Stimulated activated CD8-positive, alpha-beta memory T cell treated with anti-CD3 and anti-CD28 coated beads, Interleukin-4, amount 100 ng/mL, for 1 hour (primary cell): Measurements from ENCODE around the gene PSMD7.

Experiments used
- DNase-seq, 2 donors: peaks; one replicate each; pipeline ENCODE4 v3.0.0-alpha.2; 2020; ENCODE audit warnings: low read depth in 2 of 2, low spot score in 1 of 2

The PSMD7 gene

GRCh38 chr16:74296432-74297144, at the start of gene PSMD7:
Gene PSMD7 (plus strand): TSS chr16:74296814. CDS start chr16:74296915, 101 bp downstream.
- peak; percentile 62 to 73 for DNase-seq

- no peak for DNase-seq
Measured at GRCh38 chr16:74249254-74249653, 47.4 kb upstream of the PSMD7 start.

- no peak for DNase-seq
Measured at GRCh38 chr16:74249846-74250245, 46.8 kb upstream of the PSMD7 start.

GRCh38 chr16:74252329-74252728, 44.3 kb upstream of the PSMD7 start:
- no peak for DNase-seq

- no peak for DNase-seq
Measured at GRCh38 chr16:74253161-74253938, 43.3 kb upstream of the PSMD7 start.

GRCh38 chr16:74257061-74257460, 39.6 kb upstream of the PSMD7 start:
- no peak for DNase-seq

- DNase-seq = no peak
Measured at GRCh38 chr16:74261068-74261467, 35.5 kb upstream of the PSMD7 start.

GRCh38 chr16:74264811-74265210, 31.8 kb upstream of the PSMD7 start:
- DNase-seq = no peak

GRCh38 chr16:74268372-74268782, 28.2 kb upstream of the PSMD7 start:
- DNase-seq = no peak

- DNase-seq = no peak
Measured at GRCh38 chr16:74271872-74272271, 24.7 kb upstream of the PSMD7 start.

- no peak for DNase-seq
Measured at GRCh38 chr16:74275031-74275636, 21.5 kb upstream of the PSMD7 start.

- no peak for DNase-seq
Measured at GRCh38 chr16:74275711-74276110, 20.9 kb upstream of the PSMD7 start.

- DNase-seq = no peak
Measured at GRCh38 chr16:74277974-74278373, 18.6 kb upstream of the PSMD7 start.

GRCh38 chr16:74279266-74279665, 17.3 kb upstream of the PSMD7 start:
- no peak for DNase-seq

- DNase-seq = no peak
Measured at GRCh38 chr16:74279805-74280204, 16.8 kb upstream of the PSMD7 start.

GRCh38 chr16:74280448-74280847, 16.2 kb upstream of the PSMD7 start:
- DNase-seq = no peak

GRCh38 chr16:74281300-74281699, 15.3 kb upstream of the PSMD7 start:
- DNase-seq = no peak

GRCh38 chr16:74283716-74284115, 12.9 kb upstream of the PSMD7 start:
- no peak for DNase-seq

- no peak for DNase-seq
Measured at GRCh38 chr16:74288065-74288464, 8.5 kb upstream of the PSMD7 start.

- no peak for DNase-seq
Measured at GRCh38 chr16:74290356-74290755, 6.3 kb upstream of the PSMD7 start.

- no peak for DNase-seq
Measured at GRCh38 chr16:74291176-74291575, 5.4 kb upstream of the PSMD7 start.

- no peak for DNase-seq
Measured at GRCh38 chr16:74291577-74292208, 4.9 kb upstream of the PSMD7 start.
